Neural progenitor cell (in vitro differentiated cells): Measurements from ENCODE around the gene SCMH1. TPM values are rescaled to one million over a fixed set of nuclear protein-coding genes. Genes with fewer than 3 reads are reported as not detected.

ENCODE experiments used
- DNase-seq: peaks from one replicate; pipeline ENCODE4 v3.0.0-alpha.2; 2016; ENCODE audit warnings: low spot score
- H2AFZ ChIP-seq: fragments of 200-600 bp; sonication (generic); replicated peaks from 2 replicates; pipeline ENCODE4 v1.6.1; 2016; ENCODE audit warnings: antibody characterized with exemption
- H3F3A ChIP-seq: fragments of 200-600 bp; sonication (generic); 2 replicates; pipeline ENCODE4 v1.6.1; 2016; ENCODE audit warnings: antibody characterized with exemption, low read depth
- H3K27ac ChIP-seq: fragments of 200-600 bp; sonication (generic); 2 replicates; pipeline ENCODE4 v1.5.1; 2016; ENCODE audit warnings: mild to moderate bottlenecking
- H3K27me3 ChIP-seq: fragments of 200-600 bp; sonication (generic); 2 replicates; pipeline ENCODE4 v1.6.1; 2016; ENCODE audit warnings: mild to moderate bottlenecking, moderate library complexity
- H3K36me3 ChIP-seq: fragments of 200-600 bp; sonication (generic); 2 replicates; pipeline ENCODE4 v1.5.1; 2016
- H3K4me1 ChIP-seq: fragments of 200-600 bp; sonication (generic); 2 replicates; pipeline ENCODE4 v1.6.1; 2016; ENCODE audit warnings: mixed run types
- H3K4me2 ChIP-seq: fragments of 200-600 bp; sonication (generic); 2 replicates; pipeline ENCODE4 v1.6.1; 2016
- H3K4me3 ChIP-seq: fragments of 200-600 bp; sonication (generic); 2 replicates; pipeline ENCODE4 v1.5.1; 2016
- H3K79me2 ChIP-seq: fragments of 200-600 bp; sonication (generic); 2 replicates; pipeline ENCODE4 v1.6.1; 2016; ENCODE audit warnings: low read depth
- H3K9ac ChIP-seq: fragments of 200-600 bp; sonication (generic); 2 replicates; pipeline ENCODE4 v1.6.1; 2016
- H3K9me3 ChIP-seq: fragments of 200-600 bp; sonication (generic); 2 replicates; pipeline ENCODE4 v1.5.1; 2016; ENCODE audit warnings: low read depth
- H4K20me1 ChIP-seq: fragments of 200-600 bp; sonication (generic); 2 replicates; pipeline ENCODE4 v1.6.1; 2016; ENCODE audit warnings: low read depth
- H3K27ac Mint-ChIP-seq: 3 replicates; pipeline ENCODE4 v1.8.0; 2021; ENCODE audit warnings: mixed read lengths
- H3K27me3 Mint-ChIP-seq: 2 replicates; pipeline ENCODE4 v1.8.0; 2022; ENCODE audit warnings: low read depth, mild to moderate bottlenecking, inconsistent platforms, moderate library complexity, mixed read lengths; ENCODE audit not compliant: insufficient read depth
- H3K36me3 Mint-ChIP-seq: 3 replicates; pipeline ENCODE4 v1.8.0; 2021; ENCODE audit warnings: mixed read lengths
- H3K4me1 Mint-ChIP-seq: 3 replicates; pipeline ENCODE4 v1.8.0; 2021; ENCODE audit warnings: mixed read lengths
- H3K4me3 Mint-ChIP-seq: 3 replicates; pipeline ENCODE4 v1.8.0; 2021; ENCODE audit warnings: mild to moderate bottlenecking, moderate library complexity, mixed read lengths
- H3K9me3 Mint-ChIP-seq: 3 replicates; pipeline ENCODE4 v1.8.0; 2020; ENCODE audit warnings: mixed read lengths
- CTCF ChIP-seq: fragments of 200-600 bp; sonication (generic); IDR thresholded peaks from 2 replicates; pipeline ENCODE4 v1.5.1; 2017; ENCODE audit warnings: antibody characterized with exemption, mild to moderate bottlenecking
- EZH2 ChIP-seq: fragments of 200-600 bp; sonication (generic); IDR thresholded peaks from 2 replicates; pipeline ENCODE4 v1.6.1; 2017; ENCODE audit warnings: antibody characterized with exemption, mild to moderate bottlenecking, moderate library complexity
- EZH2phosphoT487 ChIP-seq: fragments of 200-600 bp; sonication (generic); IDR thresholded peaks from 2 replicates; pipeline ENCODE4 v1.6.1; 2017; ENCODE audit warnings: antibody characterized with exemption
- total RNA-seq: library from RNA; depleted of rRNA; stranded (reverse); fragments of >200 nt; gene quantifications from 2 replicates; pipeline ENCODE4 v1.2.3, GENCODE V29; 2015; ENCODE audit warnings: low replicate concordance

Gene SCMH1
- total RNA-seq, 1 donor from 2014 or later, result 16.1 TPM

DNA sequence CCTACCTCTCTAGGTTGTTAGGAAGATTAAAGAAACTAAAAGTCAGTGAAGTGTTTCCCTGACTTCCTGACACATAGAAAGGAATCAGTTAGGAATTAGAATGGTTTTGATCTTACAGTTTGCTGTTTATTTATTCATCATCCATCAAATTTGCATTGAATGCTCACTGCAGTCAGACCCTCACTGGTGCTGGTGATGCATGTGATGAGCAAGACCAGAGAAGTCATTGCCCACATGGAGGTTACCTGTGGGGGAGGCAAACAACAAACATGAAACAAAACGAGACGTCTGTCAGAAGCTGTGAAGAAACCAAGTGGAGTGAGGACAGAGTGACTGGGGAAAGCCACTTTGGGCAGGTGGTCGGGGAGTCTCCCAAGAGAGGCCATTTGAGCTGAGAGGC, 256.2 kb downstream of the SCMH1 start:
- Histone ChIP-seq H3K36me3 (peaks cover 27% of the 10 kb centered on the region), H3K4me3 (no peak overlapping the region), H2AFZ (no peak overlapping the region), H3K79me2 (peaks cover 47% of the 10 kb centered on the region), H3F3A (no peaks in the 10 kb centered on the region), H3K27ac (no peak overlapping the region), H3K27me3 (no peaks in the 10 kb centered on the region), H3K4me1 (peaks cover 13% of the 10 kb centered on the region), H3K9me3 (no peaks in the 10 kb centered on the region), H3K4me2 (no peak overlapping the region), H4K20me1 (peaks cover 43% of the 10 kb centered on the region), H3K9ac (peak overlapping the region; percentile 18)
- no peaks in the 10 kb centered on the region for H3K9me3 Mint-ChIP-seq
- no peak overlapping the region for H3K4me3 Mint-ChIP-seq
- H3K36me3 Mint-ChIP-seq, result peaks cover 50% of the 10 kb centered on the region
- TF ChIP-seq EZH2, result no peak
- TF ChIP-seq EZH2phosphoT487, result no peak
- TF ChIP-seq CTCF, result no peak
- no peak for DNase-seq
- H3K27ac Mint-ChIP-seq, result no peak overlapping the region
- no peaks in the 10 kb centered on the region for H3K27me3 Mint-ChIP-seq
- peaks cover 21% of the 10 kb centered on the region for H3K4me1 Mint-ChIP-seq

DNA sequence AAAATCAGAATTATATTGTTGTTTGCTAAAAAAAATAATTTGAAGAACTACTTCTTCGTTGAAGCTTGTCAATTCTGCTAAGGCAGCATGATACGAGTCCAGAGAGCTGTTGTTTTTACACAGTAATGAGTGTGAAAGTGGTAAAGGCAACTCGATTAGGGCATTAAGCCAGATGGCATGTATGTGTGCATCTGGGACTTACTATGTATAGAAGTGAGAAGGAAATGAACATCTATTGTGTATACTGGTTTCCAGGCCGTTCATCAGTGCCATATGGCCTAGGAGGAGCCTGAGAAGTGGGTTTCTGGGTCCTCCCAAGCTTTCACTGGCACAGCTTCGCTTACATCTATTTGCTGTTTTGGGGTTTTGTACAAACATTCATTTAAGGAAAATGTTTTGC, 256.9 kb downstream of the SCMH1 start:
- H3K9me3 ChIP-seq, result no peaks in the 10 kb centered on the region
- H3K79me2 ChIP-seq, result peaks cover 54% of the 10 kb centered on the region
- DNase-seq, result no peak
- no peak overlapping the region for H2AFZ ChIP-seq
- Mint-ChIP-seq H3K4me3 (no peak overlapping the region), H3K27me3 (no peaks in the 10 kb centered on the region), H3K36me3 (peaks cover 45% of the 10 kb centered on the region), H3K9me3 (no peaks in the 10 kb centered on the region), H3K27ac (no peak overlapping the region), H3K4me1 (peaks cover 23% of the 10 kb centered on the region)
- H3K27ac ChIP-seq, result no peak overlapping the region
- no peak overlapping the region for H3K4me2 ChIP-seq
- H3K36me3 ChIP-seq, result peaks cover 27% of the 10 kb centered on the region
- H3K9ac ChIP-seq, result peak overlapping the region; percentile 18
- peaks cover 48% of the 10 kb centered on the region for H4K20me1 ChIP-seq
- peaks cover 16% of the 10 kb centered on the region for H3K4me1 ChIP-seq
- no peaks in the 10 kb centered on the region for H3F3A ChIP-seq
- H3K27me3 ChIP-seq, result no peaks in the 10 kb centered on the region
- TF ChIP-seq CTCF, result no peak
- TF ChIP-seq EZH2, result no peak
- no peak for TF ChIP-seq EZH2phosphoT487
- no peak overlapping the region for H3K4me3 ChIP-seq

DNA sequence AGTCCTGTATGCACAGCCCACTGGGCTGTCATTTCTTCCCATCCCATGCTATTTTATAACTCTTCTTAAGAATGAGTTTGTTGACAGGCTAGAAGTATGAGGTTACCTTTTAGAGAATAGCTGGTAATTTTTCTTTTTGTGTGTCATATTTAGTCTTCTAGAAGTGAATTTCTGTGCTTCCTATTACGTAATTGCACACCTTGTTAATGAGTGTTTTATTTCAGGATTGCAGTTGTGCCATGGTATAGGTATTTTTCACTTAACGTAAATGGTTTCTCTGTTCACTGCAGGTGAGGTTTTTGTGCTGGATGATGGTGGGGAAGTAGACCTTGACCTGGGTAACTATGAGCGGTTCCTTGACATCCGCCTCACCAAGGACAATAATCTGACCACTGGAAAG, 257.6 kb downstream of the SCMH1 start:
- Histone ChIP-seq H4K20me1 (peaks cover 48% of the 10 kb centered on the region), H3K9ac (no peak overlapping the region), H3K36me3 (peaks cover 25% of the 10 kb centered on the region), H3K4me3 (no peak overlapping the region), H3K4me1 (peaks cover 16% of the 10 kb centered on the region), H3F3A (peaks cover 2% of the 10 kb centered on the region), H3K79me2 (peaks cover 57% of the 10 kb centered on the region), H3K27ac (no peak overlapping the region), H3K9me3 (no peaks in the 10 kb centered on the region), H3K27me3 (no peaks in the 10 kb centered on the region), H2AFZ (no peak overlapping the region), H3K4me2 (no peak overlapping the region)
- no peak for TF ChIP-seq CTCF
- TF ChIP-seq EZH2phosphoT487, result no peak
- no peak for TF ChIP-seq EZH2
- no peak for DNase-seq
- peak overlapping the region; percentile 31 for H3K4me3 Mint-ChIP-seq
- H3K9me3 Mint-ChIP-seq, result no peaks in the 10 kb centered on the region
- peaks cover 42% of the 10 kb centered on the region for H3K36me3 Mint-ChIP-seq
- H3K27me3 Mint-ChIP-seq, result no peaks in the 10 kb centered on the region
- H3K4me1 Mint-ChIP-seq, result peaks cover 23% of the 10 kb centered on the region
- H3K27ac Mint-ChIP-seq, result no peak overlapping the region
